Neuron (in vitro differentiated cells): ENCODE results near the gene EPHB2.

Experiments used
- H2AFZ ChIP-seq: one replicate; pipeline ENCODE4 v1.6.1; 2013; ENCODE audit warnings: low read depth, mild to moderate bottlenecking, inconsistent platforms, low read length, moderate library complexity
- H3K27me3 ChIP-seq: one replicate; pipeline ENCODE4 v1.6.1; 2013; ENCODE audit warnings: low read length; ENCODE audit not compliant: insufficient read depth
- H3K36me3 ChIP-seq: one replicate; pipeline ENCODE4 v1.6.1; 2013; ENCODE audit warnings: low read length; ENCODE audit not compliant: insufficient read depth
- H3K4me1 ChIP-seq: one replicate; pipeline ENCODE4 v1.6.1; 2013; ENCODE audit warnings: low read length; ENCODE audit not compliant: insufficient read depth
- H3K4me3 ChIP-seq: 2 replicates; pipeline ENCODE4 v1.5.1; 2013; ENCODE audit warnings: mild to moderate bottlenecking, low read length, moderate library complexity
- H3K9me3 ChIP-seq: one replicate; pipeline ENCODE4 v1.6.1; 2013; ENCODE audit warnings: low read length

The EPHB2 gene

GRCh38 chr1:22889213-22889827, 178.7 kb downstream of the EPHB2 start:
- H3K4me1 ChIP-seq, result no peaks in the 10 kb centered on the region
- peaks cover 40% of the 10 kb centered on the region for H3K36me3 ChIP-seq
- no peak overlapping the region for H2AFZ ChIP-seq
- peaks cover 3% of the 10 kb centered on the region for H3K9me3 ChIP-seq
- H3K4me3 ChIP-seq, result no peak overlapping the region
- no peaks in the 10 kb centered on the region for H3K27me3 ChIP-seq

- no peak overlapping the region for H3K4me3 ChIP-seq
- no peak overlapping the region for H2AFZ ChIP-seq
- no peaks in the 10 kb centered on the region for H3K27me3 ChIP-seq
- H3K4me1 ChIP-seq, result no peaks in the 10 kb centered on the region
- H3K36me3 ChIP-seq, result peaks cover 51% of the 10 kb centered on the region
- peaks cover 3% of the 10 kb centered on the region for H3K9me3 ChIP-seq
These were observed 182.2 kb downstream of the EPHB2 start for GRCh38 chr1:22892789-22893188.

GRCh38 chr1:22893292-22893691, 182.7 kb downstream of the EPHB2 start:
- H3K4me1 ChIP-seq, result no peaks in the 10 kb centered on the region
- H3K4me3 ChIP-seq, result no peak overlapping the region
- H3K36me3 ChIP-seq, result peaks cover 53% of the 10 kb centered on the region
- no peak overlapping the region for H2AFZ ChIP-seq
- peaks cover 3% of the 10 kb centered on the region for H3K9me3 ChIP-seq
- no peaks in the 10 kb centered on the region for H3K27me3 ChIP-seq

GRCh38 chr1:22895357-22895756, 184.7 kb downstream of the EPHB2 start:
- H3K27me3 ChIP-seq, result no peaks in the 10 kb centered on the region
- no peaks in the 10 kb centered on the region for H3K4me1 ChIP-seq
- no peak overlapping the region for H2AFZ ChIP-seq
- peaks cover 57% of the 10 kb centered on the region for H3K36me3 ChIP-seq
- no peak overlapping the region for H3K4me3 ChIP-seq
- peaks cover 3% of the 10 kb centered on the region for H3K9me3 ChIP-seq

- no peaks in the 10 kb centered on the region for H3K27me3 ChIP-seq
- peaks cover 3% of the 10 kb centered on the region for H3K9me3 ChIP-seq
- H3K4me3 ChIP-seq, result no peak overlapping the region
These were observed 185.5 kb downstream of the EPHB2 start for GRCh38 chr1:22896184-22896583.

GRCh38 chr1:22900451-22900850, 189.8 kb downstream of the EPHB2 start:
- no peaks in the 10 kb centered on the region for H3K4me1 ChIP-seq
- peaks cover 32% of the 10 kb centered on the region for H3K36me3 ChIP-seq
- no peaks in the 10 kb centered on the region for H3K27me3 ChIP-seq
- no peak overlapping the region for H2AFZ ChIP-seq
- no peaks in the 10 kb centered on the region for H3K9me3 ChIP-seq
- no peak overlapping the region for H3K4me3 ChIP-seq

More at GRCh38 chr1:22896184-22896583, 185.5 kb downstream of the EPHB2 start:
- Histone ChIP-seq H3K36me3 (peaks cover 63% of the 10 kb centered on the region), H3K4me1 (no peaks in the 10 kb centered on the region), H2AFZ (no peak overlapping the region)

- no peaks in the 10 kb centered on the region for H3K4me1 ChIP-seq
- H3K36me3 ChIP-seq, result peaks cover 45% of the 10 kb centered on the region
- no peaks in the 10 kb centered on the region for H3K27me3 ChIP-seq
- H3K4me3 ChIP-seq, result no peak overlapping the region
- H2AFZ ChIP-seq, result no peak overlapping the region
- no peaks in the 10 kb centered on the region for H3K9me3 ChIP-seq
These were observed 192.5 kb downstream of the EPHB2 start for GRCh38 chr1:22903113-22903512.

- peaks cover 65% of the 10 kb centered on the region for H3K36me3 ChIP-seq
- H3K4me1 ChIP-seq, result no peaks in the 10 kb centered on the region
- H3K4me3 ChIP-seq, result no peak overlapping the region
- H3K27me3 ChIP-seq, result no peaks in the 10 kb centered on the region
- H2AFZ ChIP-seq, result no peak overlapping the region
- H3K9me3 ChIP-seq, result no peaks in the 10 kb centered on the region
These were observed 196.3 kb downstream of the EPHB2 start for GRCh38 chr1:22906968-22907367.

- H3K36me3 ChIP-seq, result peaks cover 71% of the 10 kb centered on the region
- no peak overlapping the region for H3K4me3 ChIP-seq
- no peaks in the 10 kb centered on the region for H3K4me1 ChIP-seq
- H2AFZ ChIP-seq, result no peak overlapping the region
- H3K27me3 ChIP-seq, result no peaks in the 10 kb centered on the region
- no peaks in the 10 kb centered on the region for H3K9me3 ChIP-seq
These were observed 196.9 kb downstream of the EPHB2 start for GRCh38 chr1:22907528-22907927.

GRCh38 chr1:22908880-22909426, 198.3 kb downstream of the EPHB2 start:
- peaks cover 82% of the 10 kb centered on the region for H3K36me3 ChIP-seq
- H3K4me1 ChIP-seq, result no peaks in the 10 kb centered on the region
- no peak overlapping the region for H2AFZ ChIP-seq
- H3K9me3 ChIP-seq, result no peaks in the 10 kb centered on the region
- no peaks in the 10 kb centered on the region for H3K27me3 ChIP-seq
- H3K4me3 ChIP-seq, result no peak overlapping the region

- H3K9me3 ChIP-seq, result no peaks in the 10 kb centered on the region
- no peaks in the 10 kb centered on the region for H3K27me3 ChIP-seq
- H3K4me3 ChIP-seq, result no peak overlapping the region
- peaks cover 86% of the 10 kb centered on the region for H3K36me3 ChIP-seq
- H3K4me1 ChIP-seq, result no peaks in the 10 kb centered on the region
- H2AFZ ChIP-seq, result no peak overlapping the region
These were observed 199.6 kb downstream of the EPHB2 start for GRCh38 chr1:22910286-22910685.

GRCh38 chr1:22910986-22911651, 200.5 kb downstream of the EPHB2 start:
- Histone ChIP-seq H2AFZ (no peak overlapping the region), H3K4me3 (no peak overlapping the region), H3K9me3 (no peaks in the 10 kb centered on the region), H3K4me1 (no peaks in the 10 kb centered on the region), H3K27me3 (no peaks in the 10 kb centered on the region), H3K36me3 (peaks cover 84% of the 10 kb centered on the region)

GRCh38 chr1:22912311-22912710, 201.7 kb downstream of the EPHB2 start:
- H3K36me3 ChIP-seq, result peaks cover 72% of the 10 kb centered on the region
- no peaks in the 10 kb centered on the region for H3K27me3 ChIP-seq
- H3K4me3 ChIP-seq, result no peak overlapping the region
- peaks cover 2% of the 10 kb centered on the region for H3K4me1 ChIP-seq
- no peaks in the 10 kb centered on the region for H3K9me3 ChIP-seq
- no peak overlapping the region for H2AFZ ChIP-seq
